Testis (tissue), 3 donors: ENCODE measurements around the gene FARP1. TPM values are rescaled to one million over a fixed set of nuclear protein-coding genes. Genes with fewer than 3 reads are reported as not detected.

Experiments used
- DNase-seq: peaks from one replicate; pipeline ENCODE4 v3.0.0-alpha.2; 2019
- H3K27ac ChIP-seq, 2 donors: fragments of 200-600 bp; sonication (generic); one replicate each; pipeline ENCODE4 v1.5.1; 2019
- H3K27me3 ChIP-seq: fragments of 200-600 bp; sonication (generic); one replicate; pipeline ENCODE4 v1.5.1; 2019
- H3K36me3 ChIP-seq: fragments of 200-600 bp; sonication (generic); one replicate; pipeline ENCODE4 v1.5.1; 2017; ENCODE audit warnings: low read depth; ENCODE audit errors: missing control alignments
- H3K4me1 ChIP-seq: fragments of 200-600 bp; sonication (generic); one replicate; pipeline ENCODE4 v1.5.1; 2019
- H3K4me3 ChIP-seq, 2 donors: fragments of 200-600 bp; sonication (generic); one replicate each; pipeline ENCODE4 v1.5.1; 2017 to 2019
- H3K9me3 ChIP-seq: fragments of 200-600 bp; sonication (generic); one replicate; pipeline ENCODE4 v1.5.1; 2017
- CTCF ChIP-seq, 3 experiments: fragments of 450-650 bp in 2 of 3; fragments of 200-600 bp in 1 of 3; sonication (generic) in 1 of 3; IDR thresholded peaks; one replicate each; pipeline ENCODE4 v1.5.1; 2016 to 2019; ENCODE audit warnings: antibody characterized with exemption in 3 of 3, mild to moderate bottlenecking in 2 of 3, moderate library complexity in 1 of 3
- POLR2A ChIP-seq: fragments of 450-650 bp; IDR thresholded peaks from one replicate; pipeline ENCODE4 v1.6.1; 2017; ENCODE audit warnings: antibody characterized with exemption, mild to moderate bottlenecking, moderate library complexity
- WGBS, 2 donors: methylation state at CpG; one replicate each; pipeline ENCODE4 v1.1.5; 2018; 5-methylcytosine and 5-hydroxymethylcytosine counted together
- intact Hi-C: fragments of 100-400 bp; cut with DNase I; formaldehyde crosslinking; loops from one replicate; pipeline ENCODE4 v1.15.1; 2023; ENCODE audit warnings: low total_unique reads
- polyA plus RNA-seq: library from polyadenylated mRNA; stranded (reverse); fragments of 350-450 nt; fragmentation: Illumina TruSeq; extraction: RNeasy Lipid Tissue Mini Kit (QIAGEN cat#74804); gene quantifications from one replicate; pipeline ENCODE4 v1.2.3, GENCODE V29; 2014; ENCODE audit warnings: low read depth, low replicate concordance; ENCODE audit not compliant: insufficient read depth
- total RNA-seq, 2 donors: library from RNA; depleted of rRNA; stranded (reverse); fragments of >200 nt; gene quantifications; one replicate each; pipeline ENCODE4 v1.2.3, GENCODE V29; 2016

Gene FARP1
- total and polyA plus RNA-seq, 3 donors from 2014 or later = 54.0 to 130 (median 69.1) TPM

- Histone ChIP-seq H3K4me1 (peaks cover 1% of the 10 kb centered on the region), H3K27ac (no peak overlapping the region), H3K27me3 (no peaks in the 10 kb centered on the region), H3K4me3 (no peak overlapping the region), H3K9me3 (no peaks in the 10 kb centered on the region), H3K36me3 (no peaks in the 10 kb centered on the region)
- 78 to 84% methylated on average over 17 to 20 of the region's 20 CpGs for WGBS, 2 donors
- TF ChIP-seq CTCF (IDR thresholded peaks at IDR 0.05) (no peak), POLR2A (no peak)
- peak; percentile 73 for DNase-seq
- intact Hi-C loops = no loop called here
These were observed 170.4 kb downstream of the FARP1 start for GRCh38 chr13:98313023-98313921.

GRCh38 chr13:98313922-98314292 lies 171.0 kb downstream of the FARP1 start:
- H3K36me3 ChIP-seq = no peaks in the 10 kb centered on the region
- no peaks in the 10 kb centered on the region for H3K9me3 ChIP-seq
- no peaks in the 10 kb centered on the region for H3K27me3 ChIP-seq
- H3K4me1 ChIP-seq = no peaks in the 10 kb centered on the region
- no peak overlapping the region for H3K27ac ChIP-seq
- intact Hi-C loops = no loop called here
- H3K4me3 ChIP-seq = no peak overlapping the region
- DNase-seq = no peak
- 80 to 87% methylated on average over 6 of the region's 6 CpGs for WGBS, 2 donors
- TF ChIP-seq CTCF (IDR thresholded peaks at IDR 0.05) (no peak), POLR2A (no peak)

- H3K9me3 ChIP-seq = no peaks in the 10 kb centered on the region
- intact Hi-C loops = no loop called here
- H3K4me3 ChIP-seq = no peak overlapping the region
- no peak for TF ChIP-seq POLR2A
- TF ChIP-seq CTCF (IDR thresholded peaks at IDR 0.05) = no peak
- H3K36me3 ChIP-seq = no peaks in the 10 kb centered on the region
- no peak overlapping the region for H3K27ac ChIP-seq
- no peaks in the 10 kb centered on the region for H3K27me3 ChIP-seq
- DNase-seq = no peak
- no peaks in the 10 kb centered on the region for H3K4me1 ChIP-seq
- WGBS, 2 donors = 65 to 75% methylated on average over 8 of the region's 8 CpGs
These were observed 172.6 kb downstream of the FARP1 start for GRCh38 chr13:98315466-98315865.

- no peak for DNase-seq
- Histone ChIP-seq H3K9me3 (no peaks in the 10 kb centered on the region), H3K27ac (no peak overlapping the region), H3K36me3 (no peaks in the 10 kb centered on the region), H3K4me3 (no peak overlapping the region), H3K27me3 (no peaks in the 10 kb centered on the region), H3K4me1 (no peaks in the 10 kb centered on the region)
- intact Hi-C loops = no loop called here
- no peak for TF ChIP-seq POLR2A
- no peak for TF ChIP-seq CTCF (IDR thresholded peaks at IDR 0.05)
- 91 to 95% methylated on average over 8 of the region's 8 CpGs for WGBS, 2 donors
These were observed 173.0 kb downstream of the FARP1 start for GRCh38 chr13:98315902-98316301.
